DND-41 (cell line): Measurements from ENCODE around the gene FAM13A.

Experiments
- ATAC-seq: fragments of 200-7000 bp; cut with Tn5 transposase; 3 replicates; pipeline ENCODE4 v1.9.1; 2021; ENCODE audit warnings: low read depth; ENCODE audit not compliant: insufficient read depth
- DNase-seq: peaks from one replicate; pipeline ENCODE4 v3.0.0-alpha.2; 2020
- H2AFZ ChIP-seq: 2 replicates; pipeline ENCODE4 v1.6.0; 2012; ENCODE audit warnings: low read depth, low read length
- H3K27ac ChIP-seq: 2 replicates; pipeline ENCODE4 v1.5.1; 2012; ENCODE audit warnings: low read length, inconsistent platforms
- H3K27me3 ChIP-seq: fragments of 200-600 bp; sonication (generic); 2 replicates; pipeline ENCODE4 v1.6.0; 2012; ENCODE audit warnings: low read length, mild to moderate bottlenecking, inconsistent platforms; ENCODE audit not compliant: insufficient read depth, poor library complexity
- H3K36me3 ChIP-seq: 2 replicates; pipeline ENCODE4 v1.5.1; 2012; ENCODE audit warnings: low read length, inconsistent platforms; ENCODE audit not compliant: insufficient read depth
- H3K4me1 ChIP-seq: 2 replicates; pipeline ENCODE4 v1.5.1; 2012; ENCODE audit warnings: mild to moderate bottlenecking, low read length; ENCODE audit not compliant: insufficient read depth
- H3K4me2 ChIP-seq: 2 replicates; pipeline ENCODE4 v1.6.0; 2012; ENCODE audit warnings: mild to moderate bottlenecking, moderate library complexity, low read length, inconsistent platforms; ENCODE audit not compliant: insufficient read depth
- H3K4me3 ChIP-seq, 2 experiments: fragments of 200-600 bp in 1 of 2; shearing (Covaris generic) in 1 of 2; 2 replicates each; pipeline ENCODE4 v1.5.1; 2012 to 2016; ENCODE audit warnings: inconsistent platforms in 2 of 2, low read length in 2 of 2, mild to moderate bottlenecking in 2 of 2, low read depth in 1 of 2, moderate library complexity in 1 of 2
- H3K79me2 ChIP-seq: 2 replicates; pipeline ENCODE4 v1.6.0; 2012; ENCODE audit warnings: low read length, inconsistent platforms; ENCODE audit not compliant: insufficient read depth
- H3K9ac ChIP-seq: 2 replicates; pipeline ENCODE4 v1.6.0; 2012; ENCODE audit warnings: low read depth, mild to moderate bottlenecking, inconsistent platforms, low read length, moderate library complexity
- H3K9me3 ChIP-seq: 2 replicates; pipeline ENCODE4 v1.5.1; 2012; ENCODE audit warnings: low read length, moderate library complexity, mild to moderate bottlenecking, inconsistent platforms; ENCODE audit not compliant: insufficient read depth, severe bottlenecking
- H4K20me1 ChIP-seq: 2 replicates; pipeline ENCODE4 v1.6.0; 2012; ENCODE audit warnings: low read length; ENCODE audit not compliant: insufficient read depth
- EZH2 ChIP-seq: IDR thresholded peaks from 3 replicates; pipeline ENCODE4 v1.6.1; 2012; ENCODE audit warnings: borderline replicate concordance, low read depth, mild to moderate bottlenecking, moderate library complexity, low read length, inconsistent platforms; ENCODE audit not compliant: severe bottlenecking
- TF ChIP-seq, protein P1 (sequence below): IDR thresholded peaks from 2 replicates; pipeline ENCODE4 v1.5.1; 2012; ENCODE audit warnings: borderline replicate concordance, low read length, moderate library complexity, mild to moderate bottlenecking; ENCODE audit not compliant: poor library complexity, severe bottlenecking; ENCODE audit errors: extremely low read depth

The FAM13A gene

DNA sequence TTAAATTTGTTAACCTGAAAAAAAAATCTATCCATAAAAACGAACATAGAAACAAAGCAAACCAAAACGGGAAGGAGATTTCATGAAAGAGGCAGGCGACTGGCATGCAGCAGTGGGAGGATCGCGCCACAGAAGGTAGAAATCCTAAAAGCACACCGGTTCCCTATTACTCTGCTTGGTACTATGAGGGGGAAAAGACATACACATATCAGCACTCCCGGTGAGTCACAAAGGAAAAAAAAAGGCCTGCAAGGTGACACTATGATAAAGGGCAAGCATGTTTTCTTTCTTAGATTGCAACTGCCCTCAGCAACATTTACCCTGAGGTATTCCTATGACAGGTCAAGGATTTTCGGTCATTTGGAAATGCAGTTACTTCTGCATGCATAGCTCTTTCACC lies 298.7 kb downstream of the FAM13A start:
- DNase-seq (no peak), ATAC-seq (no peak)
- Histone ChIP-seq H3K36me3 (no peaks in the 10 kb centered on the region), H3K9ac (no peak overlapping the region), H3K4me3 (no peak overlapping the region), H2AFZ (no peak overlapping the region), H3K79me2 (no peaks in the 10 kb centered on the region), H3K4me1 (no peaks in the 10 kb centered on the region), H3K4me2 (no peak overlapping the region), H3K9me3 (no peaks in the 10 kb centered on the region), H3K27me3 (no peaks in the 10 kb centered on the region), H4K20me1 (no peaks in the 10 kb centered on the region), H3K27ac (no peak overlapping the region)
- TF ChIP-seq EZH2 = no peak
- TF ChIP-seq, protein P1, sequence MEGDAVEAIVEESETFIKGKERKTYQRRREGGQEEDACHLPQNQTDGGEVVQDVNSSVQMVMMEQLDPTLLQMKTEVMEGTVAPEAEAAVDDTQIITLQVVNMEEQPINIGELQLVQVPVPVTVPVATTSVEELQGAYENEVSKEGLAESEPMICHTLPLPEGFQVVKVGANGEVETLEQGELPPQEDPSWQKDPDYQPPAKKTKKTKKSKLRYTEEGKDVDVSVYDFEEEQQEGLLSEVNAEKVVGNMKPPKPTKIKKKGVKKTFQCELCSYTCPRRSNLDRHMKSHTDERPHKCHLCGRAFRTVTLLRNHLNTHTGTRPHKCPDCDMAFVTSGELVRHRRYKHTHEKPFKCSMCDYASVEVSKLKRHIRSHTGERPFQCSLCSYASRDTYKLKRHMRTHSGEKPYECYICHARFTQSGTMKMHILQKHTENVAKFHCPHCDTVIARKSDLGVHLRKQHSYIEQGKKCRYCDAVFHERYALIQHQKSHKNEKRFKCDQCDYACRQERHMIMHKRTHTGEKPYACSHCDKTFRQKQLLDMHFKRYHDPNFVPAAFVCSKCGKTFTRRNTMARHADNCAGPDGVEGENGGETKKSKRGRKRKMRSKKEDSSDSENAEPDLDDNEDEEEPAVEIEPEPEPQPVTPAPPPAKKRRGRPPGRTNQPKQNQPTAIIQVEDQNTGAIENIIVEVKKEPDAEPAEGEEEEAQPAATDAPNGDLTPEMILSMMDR = no peak

DNA sequence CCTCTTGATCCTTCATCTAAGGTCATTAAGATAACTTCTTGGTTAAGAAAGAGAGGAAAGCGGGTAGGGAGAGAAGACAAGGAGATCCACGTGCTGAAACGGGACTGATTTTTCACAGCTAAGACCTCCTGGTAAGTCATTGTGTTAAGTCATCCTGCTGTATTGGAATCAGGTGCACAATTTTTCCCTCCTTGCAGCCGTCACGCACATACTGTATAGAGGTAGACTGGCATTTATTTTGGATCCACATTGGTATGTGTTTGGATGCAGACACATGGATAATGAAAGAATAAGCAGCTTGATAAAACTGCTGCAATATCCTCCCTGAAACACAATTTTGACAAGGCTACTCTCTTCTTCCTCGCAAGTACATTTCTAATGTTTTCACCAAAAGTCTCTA lies 299.2 kb downstream of the FAM13A start:
- Histone ChIP-seq H3K27ac (no peak overlapping the region), H3K4me2 (no peak overlapping the region), H3K4me3 (no peak overlapping the region), H3K4me1 (no peaks in the 10 kb centered on the region), H3K9me3 (no peaks in the 10 kb centered on the region), H3K36me3 (no peaks in the 10 kb centered on the region), H4K20me1 (no peaks in the 10 kb centered on the region), H3K9ac (no peak overlapping the region), H2AFZ (no peak overlapping the region), H3K27me3 (no peaks in the 10 kb centered on the region), H3K79me2 (no peaks in the 10 kb centered on the region)
- ATAC-seq (no peak), DNase-seq (no peak)
- TF ChIP-seq, protein P1 = no peak
- no peak for TF ChIP-seq EZH2

DNA sequence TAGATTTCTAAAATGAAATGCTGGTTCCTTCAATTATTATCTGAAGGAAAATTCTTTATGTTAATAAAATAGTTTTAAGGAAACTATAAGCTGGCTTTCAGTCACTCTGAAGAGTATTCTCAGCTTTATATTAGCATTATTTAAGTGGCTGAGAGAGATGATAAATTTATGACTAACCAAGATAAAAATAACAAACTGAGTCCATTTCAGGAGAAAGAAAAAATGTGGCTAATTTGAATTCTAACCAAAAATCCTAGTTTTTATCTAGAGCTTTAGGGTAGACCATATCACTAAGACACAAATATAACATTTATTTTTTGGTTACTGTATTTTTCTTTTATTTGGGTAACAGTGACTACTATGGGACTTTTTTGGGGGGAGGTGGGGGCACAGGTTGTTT lies 299.9 kb downstream of the FAM13A start:
- no peaks in the 10 kb centered on the region for H4K20me1 ChIP-seq
- H3K27me3 ChIP-seq = no peaks in the 10 kb centered on the region
- DNase-seq = no peak
- TF ChIP-seq EZH2 = no peak
- TF ChIP-seq, protein P1 = no peak
- no peak overlapping the region for H3K27ac ChIP-seq
- H2AFZ ChIP-seq = no peak overlapping the region
- no peak overlapping the region for H3K4me2 ChIP-seq
- H3K4me3 ChIP-seq = no peak overlapping the region
- no peak overlapping the region for H3K9ac ChIP-seq
- no peaks in the 10 kb centered on the region for H3K9me3 ChIP-seq
- ATAC-seq = no peak
- no peaks in the 10 kb centered on the region for H3K79me2 ChIP-seq
- no peaks in the 10 kb centered on the region for H3K4me1 ChIP-seq
- H3K36me3 ChIP-seq = no peaks in the 10 kb centered on the region

DNA sequence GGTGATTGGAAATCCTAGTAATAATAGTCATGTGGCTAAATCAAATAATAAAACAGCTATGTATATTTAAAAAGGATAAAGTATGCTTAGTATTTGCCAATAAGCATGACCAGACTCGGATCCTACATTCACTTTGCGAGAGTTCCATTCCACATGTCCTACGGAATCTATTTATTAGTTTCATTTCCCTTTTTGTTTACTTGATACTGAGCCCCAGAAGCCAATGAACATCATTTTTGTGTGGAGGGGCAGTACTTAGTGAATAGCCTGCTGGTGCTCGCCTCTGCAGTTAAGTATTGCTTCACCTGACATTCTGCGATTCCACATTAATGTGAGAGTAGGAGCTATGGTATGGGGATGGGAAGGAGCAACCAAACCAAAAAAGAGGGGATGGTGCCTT lies 300.8 kb downstream of the FAM13A start:
- no peaks in the 10 kb centered on the region for H3K4me1 ChIP-seq
- ATAC-seq (no peak), DNase-seq (no peak)
- H3K9me3 ChIP-seq = no peaks in the 10 kb centered on the region
- no peaks in the 10 kb centered on the region for H3K79me2 ChIP-seq
- no peak overlapping the region for H3K27ac ChIP-seq
- H3K27me3 ChIP-seq = no peaks in the 10 kb centered on the region
- no peak overlapping the region for H3K4me2 ChIP-seq
- no peak overlapping the region for H3K9ac ChIP-seq
- H4K20me1 ChIP-seq = no peaks in the 10 kb centered on the region
- TF ChIP-seq, protein P1 = no peak
- no peak for TF ChIP-seq EZH2
- H3K36me3 ChIP-seq = no peaks in the 10 kb centered on the region
- H2AFZ ChIP-seq = no peak overlapping the region
- no peak overlapping the region for H3K4me3 ChIP-seq
